ENCODE data around the gene EFHC1. TPM values are rescaled to one million over a fixed set of nuclear protein-coding genes. Genes with fewer than 3 reads are reported as not detected.
A peak's percentile ranks its signal among the peaks of the same experiment; 100 is the strongest.

Gene EFHC1
- total and polyA plus RNA-seq, 2 donors (not counting 1 experiment from before 2014, with no cell fraction given): 19.4 to 34.8 TPM

DNA sequence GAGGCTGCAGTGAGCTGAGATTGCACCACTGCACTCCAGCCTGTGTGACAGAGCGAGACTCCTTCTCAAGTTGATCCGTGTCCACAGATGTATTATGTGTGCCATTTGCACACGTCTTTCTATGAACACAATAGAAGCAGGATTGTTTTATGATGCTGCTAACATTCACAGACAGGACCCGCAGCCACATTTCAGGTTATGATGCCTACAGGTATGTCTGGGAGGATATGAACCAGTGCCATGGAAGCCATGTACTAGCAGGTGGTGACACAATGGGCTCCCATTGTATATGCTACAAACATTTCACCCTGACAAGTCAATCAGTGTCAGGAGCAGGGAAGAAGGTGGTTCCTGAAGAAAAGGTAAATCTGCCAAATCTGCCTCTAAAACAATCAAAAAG lies 152.4 kb downstream of the EFHC1 start:
- Histone ChIP-seq H3K9me3 (ENCODE audit: control extremely low read depth in 1 of 3, control insufficient read depth in 2 of 3, insufficient read depth in 1 of 3, low read length in 2 of 3) (no peaks in the 10 kb centered on the region), H3K27ac (ENCODE audit: low read length in 2 of 2) (no peak overlapping the region), H3K27me3 (replicated peaks in 1 of 4; ENCODE audit: control extremely low read depth in 1 of 4, control insufficient read depth in 3 of 4, insufficient read depth in 4 of 4, low read length in 3 of 4) (no peaks in the 10 kb centered on the region), H3K79me2 (ENCODE audit: control insufficient read depth, insufficient read depth, low read length) (peaks cover 84% of the 10 kb centered on the region), H3K9ac (ENCODE audit: low read length) (no peak overlapping the region), H3K4me3 (ENCODE audit: control extremely low read depth in 1 of 5, extremely low read depth in 1 of 5, insufficient read depth in 1 of 5, low read depth in 2 of 5, low read length in 4 of 5) (no peak overlapping the region), H2AFZ (ENCODE audit: insufficient read depth, low read depth, low read length, poor library complexity, severe bottlenecking) (no peak overlapping the region), H3K4me1 (ENCODE audit: control insufficient read depth in 2 of 2, insufficient read depth in 2 of 2, low read length in 2 of 2) (peaks cover 25 to 33% of the 10 kb centered on the region in 2 donors), H3K4me2 (replicated peaks; ENCODE audit: low read depth, low read length, poor library complexity, severe bottlenecking) (no peak overlapping the region), H3K36me3 (replicated peaks in 1 of 2; ENCODE audit: control extremely low read depth in 1 of 2, control insufficient read depth in 1 of 2, extremely low read depth in 1 of 2, insufficient read depth in 2 of 2, low read length in 1 of 2) (peaks cover 0 to 4% of the 10 kb centered on the region in 2 experiments), H4K20me1 (ENCODE audit: control insufficient read depth, insufficient read depth, low read length, poor library complexity, severe bottlenecking) (peaks cover 38% of the 10 kb centered on the region)
- Mint-ChIP-seq H3K9me3 (ENCODE audit: insufficient read depth) (no peaks in the 10 kb centered on the region), H3K4me3 (no peak overlapping the region), H3K27ac (no peak overlapping the region), H3K4me1 (peaks cover 64% of the 10 kb centered on the region), H3K27me3 (no peaks in the 10 kb centered on the region)
- ATAC-seq (ENCODE audit: low read depth): no peak
- intact Hi-C loops (cut with micrococcal nuclease): no loop called here
- 100% methylated on average over 4 of the region's 4 CpGs for WGBS (ENCODE audit: insufficient coverage)
- CTCF ChIA-PET: no interaction called here
- no peak for TF ChIP-seq EZH2 (IDR thresholded peaks at IDR 0.05; ENCODE audit: borderline replicate concordance, insufficient read depth, low read depth, low read length, poor library complexity, severe bottlenecking)
- TF ChIP-seq, protein P1, sequence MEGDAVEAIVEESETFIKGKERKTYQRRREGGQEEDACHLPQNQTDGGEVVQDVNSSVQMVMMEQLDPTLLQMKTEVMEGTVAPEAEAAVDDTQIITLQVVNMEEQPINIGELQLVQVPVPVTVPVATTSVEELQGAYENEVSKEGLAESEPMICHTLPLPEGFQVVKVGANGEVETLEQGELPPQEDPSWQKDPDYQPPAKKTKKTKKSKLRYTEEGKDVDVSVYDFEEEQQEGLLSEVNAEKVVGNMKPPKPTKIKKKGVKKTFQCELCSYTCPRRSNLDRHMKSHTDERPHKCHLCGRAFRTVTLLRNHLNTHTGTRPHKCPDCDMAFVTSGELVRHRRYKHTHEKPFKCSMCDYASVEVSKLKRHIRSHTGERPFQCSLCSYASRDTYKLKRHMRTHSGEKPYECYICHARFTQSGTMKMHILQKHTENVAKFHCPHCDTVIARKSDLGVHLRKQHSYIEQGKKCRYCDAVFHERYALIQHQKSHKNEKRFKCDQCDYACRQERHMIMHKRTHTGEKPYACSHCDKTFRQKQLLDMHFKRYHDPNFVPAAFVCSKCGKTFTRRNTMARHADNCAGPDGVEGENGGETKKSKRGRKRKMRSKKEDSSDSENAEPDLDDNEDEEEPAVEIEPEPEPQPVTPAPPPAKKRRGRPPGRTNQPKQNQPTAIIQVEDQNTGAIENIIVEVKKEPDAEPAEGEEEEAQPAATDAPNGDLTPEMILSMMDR (IDR thresholded peaks at IDR 0.05): no peak
- POLR2A ChIA-PET: no interaction called here
- DNase-seq: no peak

DNA sequence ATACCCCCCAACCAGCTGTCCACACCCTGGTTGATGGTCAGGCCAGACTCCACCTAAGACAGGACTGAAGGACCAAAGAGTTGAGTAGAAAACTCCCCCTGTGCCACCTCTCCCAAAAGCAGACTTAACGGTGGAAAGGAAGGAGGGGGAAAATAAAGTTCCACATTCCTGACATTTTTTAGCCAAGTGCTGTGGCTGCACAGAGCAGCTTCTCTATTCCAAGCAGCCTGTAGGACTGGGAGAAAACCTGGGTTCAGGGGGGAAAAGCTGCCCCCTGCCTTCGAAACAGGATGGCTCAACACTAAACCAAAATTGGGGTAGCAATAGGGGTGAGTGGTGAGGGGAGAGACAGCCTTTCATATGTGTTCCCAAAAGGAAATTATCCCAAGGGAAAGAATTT lies 153.2 kb downstream of the EFHC1 start:
- Mint-ChIP-seq H3K27me3 (no peaks in the 10 kb centered on the region), H3K9me3 (ENCODE audit: insufficient read depth) (no peaks in the 10 kb centered on the region), H3K4me1 (peaks cover 67% of the 10 kb centered on the region), H3K27ac (peak overlapping the region; percentile 32), H3K4me3 (no peak overlapping the region)
- H3K4me2 ChIP-seq (replicated peaks; ENCODE audit: low read depth, low read length, poor library complexity, severe bottlenecking): no peak overlapping the region
- ChIA-PET CTCF (no interaction called here), POLR2A (no interaction called here)
- WGBS (ENCODE audit: insufficient coverage): 100% methylated on average over 1 of the region's 2 CpGs
- peaks cover 32 to 40% of the 10 kb centered on the region in 2 donors for H3K4me1 ChIP-seq (ENCODE audit: control insufficient read depth in 2 of 2, insufficient read depth in 2 of 2, low read length in 2 of 2)
- TF ChIP-seq, protein P1 (IDR thresholded peaks at IDR 0.05): no peak
- TF ChIP-seq EZH2 (IDR thresholded peaks at IDR 0.05; ENCODE audit: borderline replicate concordance, insufficient read depth, low read depth, low read length, poor library complexity, severe bottlenecking): no peak
- H3K9ac ChIP-seq (ENCODE audit: low read length): no peak overlapping the region
- no peaks in the 10 kb centered on the region for H3K27me3 ChIP-seq (replicated peaks in 1 of 4; ENCODE audit: control extremely low read depth in 1 of 4, control insufficient read depth in 3 of 4, insufficient read depth in 4 of 4, low read length in 3 of 4)
- H3K36me3 ChIP-seq (replicated peaks in 1 of 2; ENCODE audit: control extremely low read depth in 1 of 2, control insufficient read depth in 1 of 2, extremely low read depth in 1 of 2, insufficient read depth in 2 of 2, low read length in 1 of 2): peaks cover 0 to 4% of the 10 kb centered on the region in 2 experiments
- H3K9me3 ChIP-seq (ENCODE audit: control extremely low read depth in 1 of 3, control insufficient read depth in 2 of 3, insufficient read depth in 1 of 3, low read length in 2 of 3): no peaks in the 10 kb centered on the region
- no peak overlapping the region for H3K27ac ChIP-seq (ENCODE audit: low read length in 2 of 2)
- no peak overlapping the region for H2AFZ ChIP-seq (ENCODE audit: insufficient read depth, low read depth, low read length, poor library complexity, severe bottlenecking)
- peaks cover 77% of the 10 kb centered on the region for H3K79me2 ChIP-seq (ENCODE audit: control insufficient read depth, insufficient read depth, low read length)
- ATAC-seq (ENCODE audit: low read depth) (no peak), DNase-seq (no peak)
- intact Hi-C loops (cut with micrococcal nuclease): no loop called here
- H3K4me3 ChIP-seq (ENCODE audit: control extremely low read depth in 1 of 5, extremely low read depth in 1 of 5, insufficient read depth in 1 of 5, low read depth in 2 of 5, low read length in 4 of 5): no peak overlapping the region
- peaks cover 38% of the 10 kb centered on the region for H4K20me1 ChIP-seq (ENCODE audit: control insufficient read depth, insufficient read depth, low read length, poor library complexity, severe bottlenecking)

Other genes starting within 250 kb of the EFHC1 start
- not detected in 2 replicates for gene IL17A, start 234.0 kb upstream of the EFHC1 start, total RNA-seq
- not detected in 2 replicates for gene IL17A, start 234.0 kb upstream of the EFHC1 start, polyA plus RNA-seq
- gene IL17F, start 175.8 kb upstream of the EFHC1 start, total RNA-seq: not detected in 2 replicates
- not detected in 2 replicates for gene IL17F, start 175.8 kb upstream of the EFHC1 start, polyA plus RNA-seq
- 58.5 and 60.0 TPM in 2 replicates for gene MCM3, start 135.6 kb upstream of the EFHC1 start, total RNA-seq
- 30.8 and 34.3 TPM in 2 replicates for gene MCM3, start 135.6 kb upstream of the EFHC1 start, polyA plus RNA-seq
- 8.5 and 8.9 TPM in 2 replicates for gene PAQR8, start 58.2 kb upstream of the EFHC1 start, total RNA-seq
- 1.3 and 2.3 TPM in 2 replicates for gene PAQR8, start 58.2 kb upstream of the EFHC1 start, polyA plus RNA-seq
- 13.3 and 14.0 TPM in 2 replicates for gene TRAM2, start 156.7 kb downstream of the EFHC1 start, total RNA-seq
- gene TRAM2, start 156.7 kb downstream of the EFHC1 start, polyA plus RNA-seq: 9.0 and 9.8 TPM in 2 replicates

All from B cell (primary cell).